Hepatocyte (in vitro differentiated cells): ENCODE data around the gene SPEG.

ENCODE experiments used
- EZH2 ChIP-seq: fragments of 200-600 bp; sonication (generic); IDR thresholded peaks from 2 replicates; pipeline ENCODE4 v1.6.1; 2016; ENCODE audit warnings: antibody characterized with exemption, mild to moderate bottlenecking, borderline replicate concordance
- EZH2phosphoT487 ChIP-seq: fragments of 200-600 bp; sonication (generic); IDR thresholded peaks from one replicate; pipeline ENCODE4 v1.6.1; 2018; ENCODE audit warnings: antibody characterized with exemption, mild to moderate bottlenecking, low read depth, moderate library complexity; ENCODE audit not compliant: unreplicated experiment, severe bottlenecking
- TF ChIP-seq, protein P1 (sequence below): fragments of 200-600 bp; sonication (generic); IDR thresholded peaks from 2 replicates; pipeline ENCODE4 v1.5.1; 2016; ENCODE audit warnings: antibody characterized with exemption, mild to moderate bottlenecking; ENCODE audit not compliant: poor library complexity

DNA sequence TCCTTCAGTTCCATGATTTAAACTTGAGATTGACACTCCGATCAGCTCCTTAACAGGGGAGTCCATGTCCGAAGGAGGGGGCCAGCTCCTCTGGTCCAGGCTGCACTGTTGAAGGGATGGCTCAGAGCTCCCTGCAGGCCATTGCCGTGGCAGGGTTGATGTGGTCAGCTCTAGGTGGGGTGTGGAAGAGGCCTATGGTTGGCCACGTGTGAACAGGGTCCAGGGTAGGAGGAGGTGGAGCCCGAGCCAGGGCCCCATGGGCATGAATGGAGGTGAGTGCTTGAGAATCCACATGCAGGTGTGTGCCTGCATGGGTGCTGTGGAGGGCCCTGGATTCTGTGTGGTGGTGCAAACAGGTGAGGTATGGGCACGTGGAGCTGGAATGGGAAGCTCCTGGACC, 1.1 kb downstream of the SPEG start:
- TF ChIP-seq, protein P1, sequence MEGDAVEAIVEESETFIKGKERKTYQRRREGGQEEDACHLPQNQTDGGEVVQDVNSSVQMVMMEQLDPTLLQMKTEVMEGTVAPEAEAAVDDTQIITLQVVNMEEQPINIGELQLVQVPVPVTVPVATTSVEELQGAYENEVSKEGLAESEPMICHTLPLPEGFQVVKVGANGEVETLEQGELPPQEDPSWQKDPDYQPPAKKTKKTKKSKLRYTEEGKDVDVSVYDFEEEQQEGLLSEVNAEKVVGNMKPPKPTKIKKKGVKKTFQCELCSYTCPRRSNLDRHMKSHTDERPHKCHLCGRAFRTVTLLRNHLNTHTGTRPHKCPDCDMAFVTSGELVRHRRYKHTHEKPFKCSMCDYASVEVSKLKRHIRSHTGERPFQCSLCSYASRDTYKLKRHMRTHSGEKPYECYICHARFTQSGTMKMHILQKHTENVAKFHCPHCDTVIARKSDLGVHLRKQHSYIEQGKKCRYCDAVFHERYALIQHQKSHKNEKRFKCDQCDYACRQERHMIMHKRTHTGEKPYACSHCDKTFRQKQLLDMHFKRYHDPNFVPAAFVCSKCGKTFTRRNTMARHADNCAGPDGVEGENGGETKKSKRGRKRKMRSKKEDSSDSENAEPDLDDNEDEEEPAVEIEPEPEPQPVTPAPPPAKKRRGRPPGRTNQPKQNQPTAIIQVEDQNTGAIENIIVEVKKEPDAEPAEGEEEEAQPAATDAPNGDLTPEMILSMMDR = no peak
- TF ChIP-seq EZH2 (no peak), EZH2phosphoT487 (no peak)
